T47D (cell line): ENCODE data around the gene SLC39A8.

ENCODE experiments used
- DNase-seq, 2 experiments: peaks; one replicate each; pipeline versions ENCODE4 v3.0.0 to v3.0.0-alpha.2; 2011 to 2012; ENCODE audit warnings: low read depth in 1 of 2, low spot score in 1 of 2
- JUND ChIP-seq: IDR thresholded peaks from 2 replicates; pipeline ENCODE4 v1.6.1; 2012; ENCODE audit warnings: low read depth
- in situ Hi-C: cut with HindIII; loops from 2 replicates; pipeline ENCODE4 v1.10.0; 2016; ENCODE audit warnings: low sequenced_read_pairs, low pct_unique_long_range_greater_than_20kb

Gene SLC39A8

DNA sequence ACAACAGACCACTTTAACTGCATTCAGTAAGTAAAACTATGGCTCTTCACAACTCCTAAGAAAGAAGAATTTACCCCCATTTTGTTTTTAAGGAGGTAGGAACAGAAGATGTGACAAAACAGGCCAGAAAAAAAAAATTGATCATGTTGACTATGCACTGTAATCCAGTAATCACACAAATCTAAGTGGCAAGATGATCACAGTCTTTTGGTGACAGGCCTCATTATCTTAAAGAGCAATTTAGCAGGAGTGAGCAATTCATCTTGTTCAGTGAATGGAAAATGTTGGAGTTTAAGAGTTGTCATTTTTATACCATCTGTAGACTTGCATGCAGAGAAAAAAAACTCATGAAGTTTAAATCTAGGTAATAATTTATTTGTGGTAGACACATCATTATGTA, 115.1 kb downstream of the SLC39A8 start:
- no peak for DNase-seq
- in situ Hi-C loops = no loop called here
- TF ChIP-seq JUND = no peak

DNA sequence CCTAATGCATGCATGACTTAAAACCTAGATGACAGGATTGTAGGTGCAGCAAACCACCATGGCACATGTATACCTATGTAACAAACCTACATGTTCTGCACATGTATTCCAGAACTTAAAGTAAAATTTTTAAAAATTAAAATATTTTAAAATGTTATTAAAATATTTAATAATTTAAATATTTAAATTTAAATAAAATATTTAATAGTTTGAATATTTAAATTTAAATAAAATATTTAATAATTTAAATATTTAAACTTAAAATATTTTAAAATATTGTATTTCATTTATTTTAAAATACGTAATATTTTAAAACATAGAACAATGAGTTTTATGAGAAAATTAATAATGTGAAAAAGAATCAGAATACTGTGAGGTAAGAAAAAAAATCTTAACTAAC, 117.9 kb downstream of the SLC39A8 start:
- TF ChIP-seq JUND = no peak
- in situ Hi-C loops = no loop called here
- no peak for DNase-seq

DNA sequence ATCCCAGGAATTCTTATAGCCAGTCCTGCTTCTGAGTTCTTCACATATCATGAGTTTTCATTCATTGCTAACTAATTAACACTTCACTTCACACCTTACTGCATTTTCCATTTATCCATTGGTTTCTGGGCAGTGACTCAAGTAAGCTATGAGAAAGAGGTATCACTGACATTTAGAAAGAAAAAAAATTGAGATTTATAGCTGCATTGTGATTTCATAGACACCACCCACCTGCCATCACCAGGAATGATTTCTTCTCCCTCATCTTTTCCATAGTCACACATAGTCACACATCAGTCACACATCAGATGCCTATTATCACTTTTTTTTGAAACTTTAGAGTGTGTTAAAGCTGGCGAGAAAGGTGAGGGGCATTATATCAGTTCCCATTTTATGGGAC, 121.8 kb downstream of the SLC39A8 start:
- DNase-seq = no peak
- TF ChIP-seq JUND = no peak
- in situ Hi-C loops = no loop called here

DNA sequence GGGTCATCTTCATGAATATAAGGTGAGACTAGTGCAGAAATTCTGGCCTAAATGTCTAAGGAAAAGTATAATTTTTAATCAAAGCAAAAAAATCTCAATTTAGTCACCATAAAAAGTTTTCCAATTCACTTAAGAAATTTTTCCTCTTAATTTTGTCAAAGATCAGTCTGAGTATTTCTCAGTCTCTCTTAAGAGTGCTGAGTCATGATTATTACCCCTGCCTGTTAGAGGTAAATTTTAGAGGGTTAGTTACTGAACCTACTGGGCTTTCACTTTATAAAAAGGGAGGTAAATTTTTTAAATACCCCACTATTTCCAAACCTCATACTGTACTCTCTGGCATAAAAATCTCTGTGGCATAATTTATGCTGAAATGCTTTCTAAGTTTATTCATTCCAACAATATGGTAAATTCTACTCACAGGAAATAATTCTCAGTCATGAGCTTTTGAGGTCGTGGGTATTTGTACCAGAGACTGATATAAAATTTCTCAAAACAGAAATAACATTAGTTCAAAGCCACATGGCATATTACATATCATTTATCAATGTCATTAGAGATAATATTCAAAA, 122.4 kb downstream of the SLC39A8 start:
- DNase-seq = no peak
- in situ Hi-C loops = no loop called here
- no peak for TF ChIP-seq JUND

DNA sequence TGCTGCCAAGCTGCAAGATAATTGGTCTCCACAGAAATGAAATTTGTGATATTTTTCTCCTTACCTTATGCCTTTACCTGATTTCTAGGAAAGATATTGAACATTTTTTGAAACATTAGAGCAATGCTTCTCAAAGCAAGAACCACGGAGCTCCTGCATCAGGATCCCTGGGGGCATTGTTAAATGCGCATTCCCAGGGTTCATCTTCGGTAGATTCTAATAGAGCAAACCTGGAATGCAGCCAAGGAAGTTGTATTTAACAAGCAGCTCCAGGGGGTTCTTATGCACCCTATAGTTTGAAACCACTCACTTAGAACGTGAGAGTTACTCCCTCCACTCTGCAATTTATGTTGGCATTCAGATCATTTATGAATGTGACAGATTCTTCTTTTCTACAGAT, 126.2 kb downstream of the SLC39A8 start:
- no peak for TF ChIP-seq JUND
- no peak for DNase-seq
- in situ Hi-C loops = no loop called here

DNA sequence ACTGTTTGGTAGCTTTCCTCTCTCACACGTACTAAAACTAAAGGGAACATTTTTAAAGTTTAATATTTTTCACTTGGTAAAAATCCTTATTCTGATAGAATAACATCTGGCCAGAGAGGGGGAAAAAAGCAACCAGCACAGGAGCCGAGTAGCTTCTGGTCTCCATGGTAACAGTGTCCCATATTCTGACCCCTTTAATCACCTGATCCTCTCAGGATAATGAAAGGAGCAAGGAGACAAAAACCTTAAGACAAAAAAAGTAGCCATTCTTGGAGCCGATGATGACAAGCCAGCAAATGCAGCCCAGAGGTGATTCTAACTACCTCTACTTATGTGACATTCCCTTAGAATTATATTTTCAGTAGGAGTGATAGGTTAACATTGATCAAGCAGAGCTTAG, 126.6 kb downstream of the SLC39A8 start:
- TF ChIP-seq JUND = no peak
- DNase-seq = no peak
- in situ Hi-C loops = no loop called here

DNA sequence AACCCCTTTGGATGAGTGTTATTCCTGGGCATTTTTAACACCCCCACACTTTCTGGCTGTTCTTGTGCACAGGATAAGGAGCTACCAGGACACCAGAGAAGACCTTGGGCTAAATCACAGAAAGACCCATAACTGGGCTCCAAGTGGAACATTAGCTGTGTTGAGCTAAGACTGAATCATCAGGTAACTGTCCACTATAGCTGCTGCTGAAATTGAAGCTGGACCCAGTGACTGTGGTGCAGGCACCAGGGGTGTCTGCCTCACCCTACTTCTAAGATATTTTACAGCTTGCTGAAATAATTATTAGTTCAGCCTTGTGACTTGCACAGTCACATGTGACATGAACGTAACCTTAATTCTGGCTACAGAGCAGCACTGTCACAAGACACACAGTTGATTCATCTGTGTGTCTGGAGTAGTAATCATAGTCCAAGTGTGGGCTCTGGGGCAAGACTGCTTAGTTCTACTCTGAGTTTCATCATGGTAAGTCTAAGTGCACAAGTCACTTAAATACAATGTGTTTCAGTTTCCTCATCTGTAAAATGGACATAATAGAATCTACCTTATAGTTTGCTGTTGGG, 127.4 kb downstream of the SLC39A8 start:
- in situ Hi-C loops = no loop called here
- TF ChIP-seq JUND = no peak
- DNase-seq = peak in 1 of 2 experiments; percentile 10

DNA sequence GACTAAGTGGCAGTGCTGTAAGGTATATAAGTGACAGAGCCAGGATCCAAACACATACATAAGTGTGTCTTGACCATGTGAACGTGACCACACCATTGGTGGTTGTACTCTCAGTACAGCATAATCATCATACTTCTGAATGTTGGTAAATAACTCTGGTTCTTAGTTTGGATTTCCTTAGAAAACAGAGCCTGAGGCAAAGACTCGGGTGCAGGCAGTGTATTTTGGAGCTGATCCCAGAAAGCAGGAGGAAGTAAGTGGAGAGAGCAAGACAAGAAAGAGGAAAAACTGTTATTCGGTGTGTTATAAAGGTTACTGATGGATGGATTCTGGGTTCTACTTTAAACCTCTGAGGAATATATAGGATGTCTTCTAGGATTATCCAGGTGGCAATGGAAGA, 127.9 kb downstream of the SLC39A8 start:
- TF ChIP-seq JUND = no peak
- in situ Hi-C loops = no loop called here
- peak; percentile 7 to 89 for DNase-seq

DNA sequence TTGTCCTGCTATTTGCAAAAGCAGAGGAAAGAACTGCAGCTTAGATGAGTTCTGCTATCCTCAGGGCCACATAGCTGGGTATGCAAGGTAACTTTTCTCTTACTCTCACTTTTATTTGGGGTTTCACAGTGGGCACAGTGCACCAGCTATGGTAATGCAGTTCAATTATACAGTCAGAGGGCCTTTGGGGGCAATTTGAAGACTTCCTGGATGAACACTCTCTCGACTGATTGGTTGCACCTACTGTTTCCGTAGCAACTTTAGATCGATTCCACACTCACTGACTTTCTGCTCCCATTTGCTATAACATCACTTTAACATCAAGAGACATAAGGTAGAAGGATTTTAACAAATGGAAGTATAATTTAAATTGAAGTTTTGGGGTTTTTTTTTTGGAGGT, 128.6 kb downstream of the SLC39A8 start:
- in situ Hi-C loops = no loop called here
- no peak for TF ChIP-seq JUND
- no peak for DNase-seq

DNA sequence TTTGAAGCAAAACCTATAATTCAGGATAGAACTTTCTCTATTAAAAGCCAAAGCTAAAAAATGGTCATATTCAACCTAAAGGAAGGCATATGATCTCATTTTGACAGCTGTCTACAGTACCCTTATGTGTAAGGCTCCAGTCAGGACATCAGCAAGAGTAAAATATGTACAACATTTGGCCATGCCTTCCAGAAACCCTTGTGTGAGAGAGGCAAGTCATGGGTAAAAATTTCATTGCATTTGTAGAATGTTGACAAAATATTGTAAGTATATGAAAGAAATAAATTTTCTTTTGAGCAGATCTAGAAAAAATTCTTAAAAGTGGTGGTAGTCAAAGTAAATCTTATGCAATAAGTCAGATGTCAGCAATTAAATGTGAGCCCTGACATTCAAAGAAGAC, 132.3 kb downstream of the SLC39A8 start:
- in situ Hi-C loops = no loop called here
- DNase-seq = no peak
- TF ChIP-seq JUND = no peak
